Duodenal mucosa (tissue), 2 donors: ENCODE results near the gene DBP.
"Not testable (repeated sequence)": the region's sequence is repeated elsewhere in the genome, so short reads cannot be mapped to it uniquely, and the experiment has no call there.

Source experiments
- H3K27ac ChIP-seq: one replicate; pipeline ENCODE4 v1.7.0; 2013; ENCODE audit warnings: low read depth, low read length
- H3K27me3 ChIP-seq, 2 donors: one replicate each; pipeline ENCODE4 v1.7.0; 2013; ENCODE audit warnings: low read length in 2 of 2, control low read depth in 1 of 2; ENCODE audit not compliant: insufficient read depth in 2 of 2, control insufficient read depth in 1 of 2
- H3K36me3 ChIP-seq, 2 donors: one replicate each; pipeline ENCODE4 v1.7.0; 2013; ENCODE audit warnings: low read length in 2 of 2, control low read depth in 1 of 2; ENCODE audit not compliant: insufficient read depth in 2 of 2, control insufficient read depth in 1 of 2
- H3K4me1 ChIP-seq, 2 donors: one replicate each; pipeline ENCODE4 v1.7.0; 2013; ENCODE audit warnings: low read length in 2 of 2, control low read depth in 1 of 2; ENCODE audit not compliant: insufficient read depth in 2 of 2, control insufficient read depth in 1 of 2
- H3K4me3 ChIP-seq, 2 donors: one replicate each; pipeline ENCODE4 v1.7.0; 2013; ENCODE audit warnings: low read length in 2 of 2, low read depth in 1 of 2
- H3K9ac ChIP-seq, 2 donors: one replicate each; pipeline ENCODE4 v1.7.0; 2013; ENCODE audit warnings: low read length in 2 of 2, low read depth in 1 of 2
- H3K9me3 ChIP-seq, 2 donors: one replicate each; pipeline ENCODE4 v1.7.0; 2013; ENCODE audit warnings: low read length in 2 of 2, control low read depth in 1 of 2; ENCODE audit not compliant: control insufficient read depth in 1 of 2

DBP gene

DNA sequence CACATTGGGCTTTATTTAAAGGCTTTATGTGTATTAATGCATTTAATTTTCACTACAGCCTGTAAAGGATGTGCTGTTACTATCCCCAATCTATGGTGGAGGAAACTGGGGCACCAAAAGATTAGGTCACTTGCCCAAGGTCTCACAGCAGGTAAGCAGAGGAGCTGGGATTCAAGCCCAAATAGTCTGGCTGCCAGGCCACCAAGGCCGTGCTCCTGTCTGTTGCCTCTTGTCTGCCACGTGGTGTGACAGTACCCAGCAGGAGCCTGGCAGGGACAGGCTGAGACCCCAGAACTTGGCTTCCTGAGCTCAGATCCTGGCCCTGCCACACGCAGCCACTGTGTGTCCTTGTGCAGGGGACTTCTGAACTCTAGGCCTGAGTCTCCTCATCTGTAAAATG, 31.2 kb upstream of the DBP start:
- no peak overlapping the region for H3K9ac ChIP-seq
- no peaks in the 10 kb centered on the region for H3K27me3 ChIP-seq
- no peaks in the 10 kb centered on the region for H3K36me3 ChIP-seq
- H3K4me1 ChIP-seq = peaks cover 0 to 5% of the 10 kb centered on the region in 2 donors
- no peaks in the 10 kb centered on the region for H3K9me3 ChIP-seq
- H3K4me3 ChIP-seq = no peak overlapping the region
- no peak overlapping the region for H3K27ac ChIP-seq

DNA sequence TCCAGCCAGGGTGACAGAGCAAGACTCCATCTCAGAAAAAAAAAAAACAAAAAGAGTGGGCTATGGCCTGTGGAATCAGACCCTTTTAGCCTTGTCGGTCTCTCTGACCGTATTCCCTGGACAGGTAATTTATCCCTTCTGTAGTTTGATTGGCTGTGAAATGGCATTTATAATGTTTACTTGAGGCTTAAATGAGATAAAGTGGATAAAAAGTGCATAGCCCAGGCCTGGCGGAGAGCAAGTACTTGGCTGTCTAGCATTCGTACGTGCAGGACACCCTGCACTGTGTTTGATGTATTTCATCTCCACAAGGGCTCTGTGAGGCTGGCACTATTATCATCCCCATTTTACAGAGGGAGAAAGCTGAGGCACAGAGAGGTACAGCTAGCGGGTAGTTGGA, 28.6 kb upstream of the DBP start:
- Histone ChIP-seq H3K27ac (no peak overlapping the region), H3K4me1 (peaks cover 6 to 8% of the 10 kb centered on the region in 2 donors), H3K4me3 (no peak overlapping the region), H3K36me3 (no peaks in the 10 kb centered on the region), H3K9ac (no peak overlapping the region), H3K27me3 (no peaks in the 10 kb centered on the region), H3K9me3 (no peaks in the 10 kb centered on the region)

DNA sequence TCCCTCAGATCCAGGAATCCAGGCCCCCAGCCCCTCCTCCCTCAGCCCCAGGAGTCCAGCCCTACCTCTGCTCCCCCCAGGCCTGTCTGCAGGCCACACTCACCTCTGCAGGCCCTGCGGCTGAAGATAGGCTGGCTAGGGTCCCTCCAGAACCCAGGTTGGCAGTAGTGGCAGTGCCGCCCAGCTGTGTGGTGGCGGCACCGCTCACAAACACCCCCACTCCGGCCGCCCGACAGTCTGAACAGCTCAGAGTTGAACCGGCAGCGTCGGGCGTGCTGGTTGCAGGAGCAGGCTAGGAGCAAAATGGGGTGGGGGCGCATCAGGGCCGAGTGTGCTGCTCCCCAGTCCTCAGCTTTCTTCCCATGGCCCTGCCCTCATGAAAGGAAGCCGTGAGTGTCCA, 27.3 kb upstream of the DBP start:
- no peak overlapping the region for H3K9ac ChIP-seq
- no peak overlapping the region for H3K4me3 ChIP-seq
- no peaks in the 10 kb centered on the region for H3K36me3 ChIP-seq
- peaks cover 8 to 9% of the 10 kb centered on the region in 2 donors for H3K4me1 ChIP-seq
- no peaks in the 10 kb centered on the region for H3K27me3 ChIP-seq
- no peaks in the 10 kb centered on the region for H3K9me3 ChIP-seq
- no peak overlapping the region for H3K27ac ChIP-seq

- no peaks in the 10 kb centered on the region for H3K36me3 ChIP-seq
- H3K4me1 ChIP-seq = peaks cover 8 to 9% of the 10 kb centered on the region in 2 donors
- no peak overlapping the region for H3K27ac ChIP-seq
- H3K9me3 ChIP-seq = no peaks in the 10 kb centered on the region
- H3K4me3 ChIP-seq = no peak overlapping the region
- no peak overlapping the region for H3K9ac ChIP-seq
- H3K27me3 ChIP-seq = no peaks in the 10 kb centered on the region
Measured at GRCh38 chr19:48663667-48664066, 26.5 kb upstream of the DBP start.

- Histone ChIP-seq H3K4me1 (peaks cover 8 to 9% of the 10 kb centered on the region in 2 donors), H3K27ac (no peak overlapping the region), H3K9ac (no peak overlapping the region), H3K36me3 (no peaks in the 10 kb centered on the region), H3K9me3 (no peaks in the 10 kb centered on the region), H3K4me3 (no peak overlapping the region), H3K27me3 (no peaks in the 10 kb centered on the region)
Measured at GRCh38 chr19:48661711-48662090, 24.5 kb upstream of the DBP start.

- Histone ChIP-seq H3K36me3 (no peaks in the 10 kb centered on the region), H3K4me1 (peaks cover 6 to 9% of the 10 kb centered on the region in 2 donors), H3K9ac (peak overlapping the region; percentile 4 to 12), H3K27me3 (no peaks in the 10 kb centered on the region), H3K9me3 (no peaks in the 10 kb centered on the region), H3K27ac (no peak overlapping the region), H3K4me3 (peak overlapping the region; percentile 44 to 48)
Measured at GRCh38 chr19:48660852-48661710, 23.9 kb upstream of the DBP start.

DNA sequence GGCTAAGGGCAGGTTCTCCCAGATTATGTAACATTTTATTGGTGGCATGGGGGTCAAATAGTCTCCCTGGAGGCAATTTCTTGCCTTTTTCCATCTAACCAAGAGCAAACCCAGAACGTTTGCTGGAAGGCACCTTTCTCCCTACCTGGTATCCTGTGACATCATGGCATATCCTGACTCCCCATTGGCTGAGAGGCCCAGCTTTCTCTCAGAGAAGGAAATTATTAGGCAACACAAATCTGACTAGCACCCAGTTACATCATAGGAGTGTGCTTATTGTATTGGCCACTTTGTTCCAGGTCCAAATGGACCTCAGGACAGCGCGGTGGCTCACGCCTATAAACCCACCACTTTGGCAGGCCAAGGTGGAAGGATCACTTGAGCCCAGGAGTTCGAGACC, 22.6 kb upstream of the DBP start:
- Histone ChIP-seq H3K4me3 (no peak overlapping the region), H3K9me3 (no peaks in the 10 kb centered on the region), H3K4me1 (peaks cover 3 to 9% of the 10 kb centered on the region in 2 donors), H3K27me3 (no peaks in the 10 kb centered on the region), H3K27ac (no peak overlapping the region), H3K36me3 (no peaks in the 10 kb centered on the region), H3K9ac (no peak overlapping the region)

DNA sequence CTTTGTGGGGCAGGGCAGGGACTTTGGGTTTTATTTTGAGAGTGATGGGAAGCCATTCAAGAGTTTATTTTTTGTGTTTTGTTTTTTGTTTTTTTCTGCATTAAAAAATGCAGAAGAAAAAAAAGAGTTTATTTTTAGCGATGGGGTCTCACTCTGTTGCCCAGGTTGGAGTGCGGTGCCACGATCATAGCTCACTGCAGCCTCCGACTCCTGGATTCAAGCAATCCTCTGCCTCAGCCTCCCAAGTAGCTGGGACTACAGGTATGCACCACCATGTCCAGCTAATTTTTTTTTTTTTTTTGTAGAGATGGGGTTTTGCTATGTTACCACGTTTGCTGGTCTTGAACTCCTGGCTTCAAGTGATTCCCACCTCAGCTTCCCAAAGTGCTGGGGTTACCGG, 21.3 kb upstream of the DBP start:
- H3K9me3 ChIP-seq = no peaks in the 10 kb centered on the region
- H3K27me3 ChIP-seq = no peaks in the 10 kb centered on the region
- H3K4me1 ChIP-seq = peaks cover 3 to 9% of the 10 kb centered on the region in 2 donors
- no peak overlapping the region for H3K27ac ChIP-seq
- H3K4me3 ChIP-seq = no peak overlapping the region
- no peak overlapping the region for H3K9ac ChIP-seq
- H3K36me3 ChIP-seq = no peaks in the 10 kb centered on the region

DNA sequence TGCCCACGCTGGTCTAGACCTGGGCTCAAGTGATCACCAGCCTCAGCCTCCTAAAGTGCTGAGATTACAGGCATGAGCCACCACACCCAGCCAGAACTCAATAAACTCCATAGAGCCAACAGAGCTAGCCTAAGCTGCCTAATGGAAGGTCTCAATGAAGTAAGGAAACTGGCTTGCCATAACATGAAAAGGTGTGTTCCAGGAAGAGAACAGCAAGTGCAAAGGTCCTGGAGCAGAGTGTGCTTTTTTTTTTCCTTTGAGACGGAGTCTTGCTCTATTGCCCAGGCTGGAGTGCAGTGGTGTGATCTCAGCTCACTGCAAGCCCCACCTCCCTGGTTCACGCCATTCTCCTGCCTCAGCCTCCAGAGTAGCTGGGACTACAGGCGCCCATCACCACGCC, 20.6 kb upstream of the DBP start:
- not testable (repeated sequence) for H3K9ac ChIP-seq, H3K36me3 ChIP-seq, H3K27ac ChIP-seq

DNA sequence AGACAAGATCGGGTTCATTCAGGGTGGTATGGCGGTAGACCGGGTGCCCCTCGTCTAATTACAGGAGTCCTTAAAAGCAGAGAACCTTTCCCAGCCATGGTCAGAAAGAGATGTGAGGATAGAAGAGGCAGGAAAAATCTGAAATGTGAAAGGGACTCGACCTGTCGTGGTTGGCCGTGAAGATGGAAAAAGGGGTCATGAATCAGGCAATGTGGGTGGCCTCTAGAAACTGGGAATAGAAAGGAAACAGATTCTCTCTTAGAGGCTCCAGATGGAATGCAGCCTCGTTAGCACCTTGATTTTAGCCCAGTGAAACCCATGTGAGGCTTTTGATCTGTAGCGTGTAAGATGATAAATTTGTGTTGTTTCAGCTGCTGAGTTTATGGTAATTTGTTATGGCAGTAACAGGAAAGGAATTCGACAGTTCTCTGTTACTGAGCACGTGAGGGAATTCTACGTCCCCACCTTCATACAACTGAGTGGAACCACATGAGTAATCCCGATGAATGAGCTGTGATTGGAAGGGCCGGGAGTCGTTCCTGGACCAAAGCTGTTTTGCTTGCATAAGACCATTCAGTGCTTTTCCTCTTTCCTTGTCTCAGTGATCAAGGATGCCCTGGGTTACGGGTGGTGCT, 19.8 kb upstream of the DBP start:
- Histone ChIP-seq H3K27me3 (no peaks in the 10 kb centered on the region), H3K4me1 (peaks cover 3 to 9% of the 10 kb centered on the region in 2 donors), H3K9me3 (no peaks in the 10 kb centered on the region), H3K36me3 (no peaks in the 10 kb centered on the region), H3K9ac (no peak overlapping the region), H3K4me3 (no peak overlapping the region), H3K27ac (no peak overlapping the region)

More for the DNA sequence above, 20.6 kb upstream of the DBP start:
- H3K4me1 ChIP-seq, H3K9me3 ChIP-seq, H3K4me3 ChIP-seq, H3K27me3 ChIP-seq: not testable (repeated sequence)
